Neural progenitor cell (in vitro differentiated cells): Measurements from ENCODE around the gene PHF20.

Experiments used
- CTCF ChIP-seq: fragments of 200-600 bp; sonication (generic); IDR thresholded peaks from 2 replicates; pipeline ENCODE4 v1.5.1; 2017; ENCODE audit warnings: antibody characterized with exemption, mild to moderate bottlenecking
- EZH2 ChIP-seq: fragments of 200-600 bp; sonication (generic); IDR thresholded peaks from 2 replicates; pipeline ENCODE4 v1.6.1; 2017; ENCODE audit warnings: antibody characterized with exemption, mild to moderate bottlenecking, moderate library complexity

- TF ChIP-seq CTCF (no peak), EZH2 (no peak)
These were observed 28.9 kb upstream of the PHF20 start for GRCh38 chr20:35742741-35743523.
